NCI-H2029 (cell line): ENCODE measurements around the gene CD207.
"Not testable (repeated sequence)": the region's sequence is repeated elsewhere in the genome, so short reads cannot be mapped to it uniquely, and the experiment has no call there.

Source experiments
- DNase-seq: peaks from one replicate; lab custom pipeline; 2025; lab: John Stamatoyannopoulos, UW

Gene CD207

DNA sequence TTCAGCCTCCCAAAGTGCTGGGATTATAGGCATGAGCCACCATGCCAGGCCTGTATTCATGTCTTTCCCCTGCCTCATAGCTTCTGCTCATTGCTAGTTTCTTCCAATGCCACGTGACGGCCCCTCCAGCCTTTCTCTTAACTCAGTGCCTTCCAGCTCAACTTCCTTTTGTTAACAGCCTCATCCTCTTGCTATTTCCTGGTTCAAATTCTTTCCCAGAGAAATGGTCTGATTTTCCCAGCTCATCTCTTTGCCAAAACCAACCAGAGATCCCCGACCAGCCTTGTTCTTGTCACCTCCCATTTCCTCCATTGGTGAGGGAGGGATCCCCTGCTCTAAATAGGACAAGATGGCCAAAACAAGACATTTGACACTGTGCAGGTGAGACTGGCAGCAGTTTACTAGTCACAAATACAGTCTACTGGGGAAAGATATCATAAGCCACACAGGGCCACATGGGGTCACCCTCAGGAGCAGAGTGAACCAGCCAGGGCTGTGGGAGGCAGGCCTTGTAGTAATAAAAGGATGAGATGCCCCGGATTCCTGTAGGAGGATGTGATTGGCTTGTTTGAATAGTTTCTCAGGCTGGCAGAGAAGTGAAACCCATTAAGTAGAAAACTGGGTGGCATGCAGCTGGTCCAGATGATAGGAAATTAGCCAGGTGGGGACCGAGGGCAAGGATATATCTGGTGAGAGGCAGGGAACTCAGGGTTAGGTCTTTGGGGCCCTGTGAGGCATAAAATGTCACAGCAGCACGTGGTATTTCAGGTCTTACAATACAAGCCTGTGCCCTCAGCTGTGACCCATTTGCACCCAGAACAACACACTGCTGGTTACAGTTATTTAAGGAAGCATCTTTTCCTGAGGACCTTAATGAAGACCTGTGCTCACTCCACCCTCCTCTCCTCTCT, 6.4 kb downstream of the CD207 start:
- no peak for DNase-seq

DNA sequence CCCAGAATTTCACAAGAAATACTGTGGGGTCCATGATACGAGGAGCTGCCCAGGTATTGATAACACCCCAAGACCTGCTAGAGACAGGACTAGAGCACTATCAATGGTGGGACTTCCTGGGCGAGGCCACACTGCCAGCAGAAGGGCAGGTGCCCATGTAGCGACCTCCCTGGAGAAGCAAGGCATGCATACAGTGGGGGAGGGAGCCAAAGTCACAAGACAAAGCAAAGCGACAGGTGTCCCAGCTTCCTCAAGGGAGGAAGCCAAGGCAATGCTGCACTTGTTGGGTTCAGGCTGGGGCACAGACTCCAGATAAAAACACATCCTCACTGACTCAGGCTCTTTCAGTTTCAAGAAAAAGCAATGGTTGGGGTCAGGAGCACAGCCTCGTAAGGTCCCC, 7.5 kb downstream of the CD207 start:
- no peak for DNase-seq

GRCh38 chr2:70827388-70827787, 8.2 kb downstream of the CD207 start:
- DNase-seq: no peak

- DNase-seq: no peak
Observed at GRCh38 chr2:70826696-70827350, 8.8 kb downstream of the CD207 start.

GRCh38 chr2:70823249-70823648, 12.4 kb downstream of the CD207 start:
- DNase-seq: no peak

DNA sequence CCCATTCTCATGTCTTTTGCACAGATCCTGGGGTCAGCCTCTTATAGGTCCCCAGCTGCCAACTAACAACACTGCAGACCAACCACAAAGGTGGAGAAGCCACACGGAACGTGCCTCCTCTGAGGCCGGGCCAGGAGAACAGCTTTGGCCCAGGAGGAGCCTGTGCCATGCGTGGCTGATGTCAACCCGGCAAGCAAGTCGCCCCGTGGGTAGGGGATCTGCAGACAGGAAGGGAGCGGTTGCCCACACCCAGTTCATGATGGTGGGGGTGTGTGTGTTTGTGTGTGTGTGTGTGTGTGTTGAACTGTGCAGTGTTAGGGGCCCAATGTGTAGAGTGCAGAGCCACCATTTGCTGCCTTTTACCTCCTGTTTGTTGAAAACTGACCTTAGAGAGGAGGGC, 12.8 kb downstream of the CD207 start:
- DNase-seq: no peak

- no peak for DNase-seq
Observed at GRCh38 chr2:70820499-70820898, 15.1 kb downstream of the CD207 start, which contains the start of gene CLEC4F. Gene CLEC4F, minus strand, starts transcription at chr2:70820599. Its CDS starts 76 bp downstream, at chr2:70820523.

- DNase-seq: no peak
Observed at GRCh38 chr2:70817284-70817954, 18.2 kb downstream of the CD207 start.

GRCh38 chr2:70816726-70817125, 18.9 kb downstream of the CD207 start:
- no peak for DNase-seq

DNA sequence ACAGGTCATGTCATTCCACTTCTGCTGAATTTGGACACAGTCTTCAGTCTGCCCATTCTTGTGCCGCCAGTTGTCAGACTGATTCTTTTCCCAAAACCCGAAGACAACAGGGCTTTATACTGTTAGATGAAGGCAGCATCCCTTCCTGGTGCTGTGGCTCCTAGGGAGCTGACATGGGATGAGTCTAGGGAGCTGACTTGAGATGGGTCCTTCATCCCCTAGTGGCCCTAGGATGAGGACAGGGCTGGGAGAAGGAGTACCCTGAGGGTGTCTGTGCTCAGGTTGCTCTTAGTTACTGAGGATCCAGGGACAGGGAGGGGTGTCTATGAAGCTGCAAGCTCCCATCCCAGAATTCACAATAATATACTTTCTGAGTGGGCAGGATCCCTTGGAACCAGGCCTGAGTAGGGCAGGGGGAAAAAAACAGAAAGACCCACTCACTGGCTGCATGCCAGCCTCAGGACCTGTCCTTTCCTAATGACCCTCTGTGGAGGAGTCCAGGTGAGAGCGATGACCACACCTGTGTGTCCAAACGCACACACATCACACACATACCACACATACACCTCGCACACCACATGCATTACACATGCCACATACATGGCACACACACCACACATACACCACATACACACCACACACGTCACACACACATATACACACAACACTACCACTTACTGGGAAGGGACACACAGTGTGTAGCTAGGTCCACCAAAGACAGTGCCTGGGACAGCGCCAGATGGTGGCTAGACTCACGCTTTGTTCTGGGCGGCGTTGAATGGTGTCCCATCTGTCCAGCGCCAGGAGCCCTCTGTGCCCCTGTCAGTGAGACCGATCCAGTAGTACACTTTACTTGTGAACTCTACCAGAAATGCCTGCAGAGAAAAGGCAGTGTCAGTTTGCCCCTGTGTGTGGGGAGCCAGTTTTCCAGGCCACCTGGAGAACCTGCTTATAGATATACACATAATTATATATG, 26.3 kb downstream of the CD207 start:
- no peak for DNase-seq

GRCh38 chr2:70807828-70808118, 27.8 kb downstream of the CD207 start:
- no peak for DNase-seq

GRCh38 chr2:70807102-70807827, 28.4 kb downstream of the CD207 start:
- DNase-seq: no peak

DNA sequence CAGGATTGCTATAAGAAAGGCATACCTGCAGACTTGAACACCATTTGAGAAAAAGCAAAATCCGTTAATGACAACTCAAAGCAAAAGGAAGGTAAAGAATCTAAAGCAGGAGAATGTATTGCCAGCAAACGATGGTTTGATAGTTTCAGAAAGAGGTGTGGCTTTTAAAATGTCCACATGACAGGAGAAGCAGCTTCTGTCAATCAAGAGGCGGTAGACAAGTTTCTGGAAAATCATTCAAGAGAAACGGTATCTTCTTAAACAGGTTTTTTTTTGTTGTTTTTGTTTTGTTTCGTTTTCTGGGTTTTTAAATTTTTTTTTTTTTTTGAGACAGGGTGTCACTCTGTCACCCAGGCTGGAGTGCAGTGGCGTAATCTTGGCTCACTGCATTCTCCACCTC, 29.0 kb downstream of the CD207 start:
- DNase-seq: no peak

- peak; percentile 68 for DNase-seq
Observed at GRCh38 chr2:70806013-70806412, 29.6 kb downstream of the CD207 start.

DNA sequence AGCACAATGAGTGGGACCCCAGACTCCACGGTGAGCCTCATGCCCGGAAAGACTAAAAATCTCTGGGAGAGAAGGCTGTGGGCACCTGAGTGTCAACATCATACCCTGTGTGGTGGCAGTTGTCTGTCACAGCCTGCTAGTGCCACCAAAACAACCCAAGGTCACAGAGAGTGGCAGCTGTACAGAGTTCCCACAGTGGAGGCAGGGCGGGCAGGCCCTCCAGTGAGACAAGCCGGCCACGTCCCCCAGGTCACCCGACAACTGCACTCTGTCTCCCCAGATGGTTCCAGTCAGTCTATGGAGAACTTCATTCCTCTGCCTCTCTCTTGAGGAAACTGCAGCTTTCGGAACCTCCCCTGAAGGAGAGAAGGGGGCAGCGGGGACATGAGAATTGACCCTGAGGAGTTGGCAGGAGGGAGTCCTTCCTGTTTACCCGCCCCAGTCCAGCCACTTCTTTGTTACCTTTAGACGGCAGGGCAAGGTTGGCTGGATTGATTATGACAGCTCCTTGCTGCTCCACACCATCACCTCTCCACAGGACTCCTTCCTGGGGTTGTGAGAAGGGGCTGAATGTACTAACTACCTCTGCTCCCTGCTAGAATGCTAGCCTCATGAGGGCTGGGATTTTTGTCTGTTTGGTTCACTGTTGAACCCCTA, 33.9 kb downstream of the CD207 start:
- DNase-seq: no peak

GRCh38 chr2:70799706-70800105, 35.9 kb downstream of the CD207 start:
- no peak for DNase-seq

DNA sequence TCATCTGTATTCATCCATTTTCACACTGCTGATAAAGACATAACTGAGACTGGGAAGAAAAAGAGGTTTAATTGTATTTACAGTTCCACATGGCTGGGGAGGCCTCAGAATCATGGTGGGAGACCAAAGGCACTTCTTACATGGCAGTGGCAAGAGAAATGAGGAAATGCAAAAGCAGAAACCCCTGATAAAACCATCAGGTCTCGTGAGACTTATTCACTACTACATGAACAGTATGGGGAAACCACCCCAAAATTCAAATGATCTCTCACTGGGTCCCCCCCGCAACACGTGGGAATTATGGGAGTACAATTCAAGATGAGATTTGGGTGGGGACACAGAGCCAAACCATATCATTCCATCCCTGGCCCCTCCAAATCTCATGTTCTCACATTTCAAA, 37.6 kb downstream of the CD207 start:
- DNase-seq: not testable (repeated sequence)

- no peak for DNase-seq
Observed at GRCh38 chr2:70797506-70797905, 38.1 kb downstream of the CD207 start.

- DNase-seq: no peak
Observed at GRCh38 chr2:70796262-70796661, 39.4 kb downstream of the CD207 start.

- DNase-seq: no peak
Observed at GRCh38 chr2:70795164-70795995, 40.2 kb downstream of the CD207 start.
